HCT116 (cell line): ENCODE results near the gene SMIM24. TPM values are rescaled to one million over a fixed set of nuclear protein-coding genes. Genes with fewer than 3 reads are reported as not detected.

Source experiments
- ATAC-seq: fragments of 200-7000 bp; cut with Tn5 transposase; 2 replicates; pipeline ENCODE4 v1.9.1; 2020; ENCODE audit warnings: mild to moderate bottlenecking, moderate library complexity
- BruUV-seq: library from RNA; stranded (reverse); fragments of 400-500 nt; replicated peaks from 2 replicates; lab custom pipeline; 2021; lab: Mats Ljungman, UMichigan
- CTCF ChIA-PET: fragments of 300-600 bp; sonication (Branson Sonifier 250); formaldehyde crosslinking; loops from one replicate; lab custom pipeline; 2021; ENCODE audit warnings: antibody characterized with exemption; lab: Charles Lee
- POLR2A ChIA-PET: fragments of 300-600, 350-600 bp; sonication (Branson Sonifier 250); formaldehyde crosslinking; loops from one replicate; lab custom pipeline; 2021; ENCODE audit warnings: antibody characterized with exemption; lab: Charles Lee
- RAD21 ChIA-PET, 2 experiments: fragments of 300-600 bp; sonication (Branson Sonifier 250); formaldehyde crosslinking; loops; one replicate each; lab custom pipeline; 2023; ENCODE audit warnings: low total read pairs in 2 of 2; ENCODE audit not compliant: uncharacterized antibody in 2 of 2, unreplicated experiment in 2 of 2, low non-redundant PET in 1 of 2; lab: Charles Lee
- DNase-seq: peaks from one replicate; pipeline ENCODE4 v3.0.0-alpha.2; 2010; ENCODE audit warnings: low read depth, low spot score
- H2AFZ ChIP-seq: fragments of 200-600 bp; shearing (Covaris generic), sonication (generic); 2 replicates; pipeline ENCODE4 v1.6.1; 2017; ENCODE audit warnings: low read depth, mixed run types, mixed read lengths, antibody characterized with exemption, low read length; ENCODE audit not compliant: poor library complexity, severe bottlenecking
- H3K27ac ChIP-seq: 2 replicates; pipeline ENCODE4 v1.5.1; 2012; ENCODE audit warnings: low read depth, low read length
- H3K27me3 ChIP-seq: fragments of 200-600 bp; sonication (generic); 2 replicates; pipeline ENCODE4 v1.6.1; 2016; ENCODE audit warnings: mixed run types, low read length, mixed read lengths; ENCODE audit not compliant: insufficient read depth
- H3K36me3 ChIP-seq, 2 experiments: fragments of 200-500 bp in 1 of 2; fragments of 200-600 bp in 1 of 2; sonication (Bioruptor generic) in 1 of 2; sonication (generic) in 1 of 2; 2 replicates each; pipeline versions ENCODE4 v1.5.1 to v1.6.1; 2014 to 2016; ENCODE audit warnings: low read length in 2 of 2, inconsistent platforms in 1 of 2, mixed read lengths in 1 of 2, mixed run types in 1 of 2; ENCODE audit not compliant: insufficient read depth in 2 of 2, control insufficient read depth in 1 of 2
- H3K4me1 ChIP-seq, 2 experiments: fragments of 200-600 bp in 1 of 2; sonication (generic) in 1 of 2; 2 replicates each; pipeline versions ENCODE4 v1.5.1 to v1.6.1; 2012 to 2017; ENCODE audit warnings: low read length in 2 of 2, inconsistent platforms in 1 of 2, mild to moderate bottlenecking in 1 of 2, mixed read lengths in 1 of 2, mixed run types in 1 of 2, moderate library complexity in 1 of 2; ENCODE audit not compliant: insufficient read depth in 2 of 2, control insufficient read depth in 1 of 2
- H3K4me2 ChIP-seq: fragments of 200-600 bp; sonication (generic); 2 replicates; pipeline ENCODE4 v1.6.1; 2017; ENCODE audit warnings: mixed run types, low read length, mixed read lengths
- H3K4me3 ChIP-seq, 2 experiments: fragments of 200-600 bp in 1 of 2; sonication (generic) in 1 of 2; replicated peaks in 1 of 2; 2 replicates each; pipeline ENCODE4 v1.5.1; 2011 to 2016; ENCODE audit warnings: low read length in 2 of 2, control low read depth in 1 of 2, low read depth in 1 of 2, mild to moderate bottlenecking in 1 of 2, mixed read lengths in 1 of 2, mixed run types in 1 of 2
- H3K79me2 ChIP-seq: fragments of 200-600 bp; sonication (generic); 2 replicates; pipeline ENCODE4 v1.6.1; 2017; ENCODE audit warnings: mild to moderate bottlenecking, mixed run types, low read length, moderate library complexity, mixed read lengths; ENCODE audit not compliant: insufficient read depth
- H3K9ac ChIP-seq: fragments of 200-600 bp; sonication (generic); 2 replicates; pipeline ENCODE4 v1.6.1; 2016; ENCODE audit warnings: low read length, mixed read lengths
- H3K9me2 ChIP-seq: fragments of 200-600 bp; sonication (generic), shearing (Covaris generic); 2 replicates; pipeline ENCODE4 v1.6.1; 2017; ENCODE audit warnings: mixed run types, mild to moderate bottlenecking, moderate library complexity; ENCODE audit not compliant: insufficient read depth
- H3K9me3 ChIP-seq, 2 experiments: fragments of 200-500 bp in 1 of 2; fragments of 200-600 bp in 1 of 2; sonication (Bioruptor generic) in 1 of 2; sonication (generic) in 1 of 2; 2 replicates each; pipeline ENCODE4 v1.6.1; 2014 to 2017; ENCODE audit warnings: low read length in 2 of 2, mixed read lengths in 2 of 2, inconsistent platforms in 1 of 2, low read depth in 1 of 2, mild to moderate bottlenecking in 1 of 2, mixed run types in 1 of 2, moderate library complexity in 1 of 2; ENCODE audit not compliant: control insufficient read depth in 1 of 2, insufficient read depth in 1 of 2
- H4K20me1 ChIP-seq: fragments of 200-600 bp; sonication (generic), shearing (Covaris generic); 2 replicates; pipeline ENCODE4 v1.6.1; 2017; ENCODE audit warnings: mixed run types, mild to moderate bottlenecking, moderate library complexity; ENCODE audit not compliant: insufficient read depth
- CBX3 ChIP-seq: IDR thresholded peaks from 2 replicates; pipeline ENCODE4 v1.6.1; 2012; ENCODE audit warnings: low read depth
- EGR1 ChIP-seq: IDR thresholded peaks from 2 replicates; pipeline ENCODE4 v1.6.1; 2012; ENCODE audit warnings: low read depth
- ELF1 ChIP-seq: IDR thresholded peaks from 2 replicates; pipeline ENCODE4 v1.6.1; 2012; ENCODE audit warnings: low read depth, borderline replicate concordance
- EZH2 ChIP-seq: fragments of 200-600 bp; sonication (generic); IDR thresholded peaks from 2 replicates; pipeline ENCODE4 v1.6.1; 2017; ENCODE audit warnings: antibody characterized with exemption, mixed run types
- JUND ChIP-seq: IDR thresholded peaks from 2 replicates; pipeline ENCODE4 v1.6.1; 2012
- MAX ChIP-seq: IDR thresholded peaks from 2 replicates; pipeline ENCODE4 v1.6.1; 2012
- POLR2A ChIP-seq: IDR thresholded peaks from 2 replicates; pipeline ENCODE4 v1.7.0; 2011; ENCODE audit warnings: borderline replicate concordance; ENCODE audit not compliant: insufficient read depth, insufficient read length; ENCODE audit errors: extremely low read depth
- POLR2AphosphoS5 ChIP-seq: IDR thresholded peaks from 2 replicates; pipeline ENCODE4 v1.6.1; 2011; ENCODE audit warnings: mild to moderate bottlenecking, low read depth, low read length, moderate library complexity
- RAD21 ChIP-seq: IDR thresholded peaks from 2 replicates; pipeline ENCODE4 v1.6.1; 2012; ENCODE audit warnings: low read depth, mild to moderate bottlenecking
- REST ChIP-seq: IDR thresholded peaks from 2 replicates; pipeline ENCODE4 v1.6.1; 2012; ENCODE audit warnings: low read depth
- SP1 ChIP-seq: IDR thresholded peaks from 2 replicates; pipeline ENCODE4 v1.6.1; 2012; ENCODE audit warnings: low read depth
- SRF ChIP-seq: IDR thresholded peaks from 2 replicates; pipeline ENCODE4 v1.6.1; 2012; ENCODE audit warnings: low read depth
- ZFX ChIP-seq: fragments of 450-650 bp; IDR thresholded peaks from 2 replicates; pipeline ENCODE4 v1.6.1; 2017
- ZNF274 ChIP-seq: fragments of 200-500 bp; sonication (Bioruptor generic); IDR thresholded peaks from 2 replicates; pipeline ENCODE4 v1.6.1; 2014; ENCODE audit warnings: mild to moderate bottlenecking, low read depth, low read length, inconsistent platforms
- intact Hi-C: fragments of 100-400 bp; cut with micrococcal nuclease; formaldehyde crosslinking; loops from 2 replicates; pipeline ENCODE4 v1.10.0; 2022
- total RNA-seq: library from RNA; stranded (reverse); gene quantifications from one replicate; pipeline ENCODE4 v1.2.1, GENCODE V29; 2021; ENCODE audit not compliant: unreplicated experiment
- TF ChIP-seq, protein P1 (sequence below): IDR thresholded peaks from 2 replicates; pipeline ENCODE4 v1.6.1; 2011; ENCODE audit warnings: mild to moderate bottlenecking, low read length, moderate library complexity; ENCODE audit not compliant: insufficient replicate concordance; ENCODE audit errors: extremely low read depth
- TF ChIP-seq, protein P2 (sequence below): IDR thresholded peaks from 2 replicates; pipeline ENCODE4 v1.6.1; 2012

Gene SMIM24
- total RNA-seq, 1 experiment from 2014 or later, result not detected

DNA sequence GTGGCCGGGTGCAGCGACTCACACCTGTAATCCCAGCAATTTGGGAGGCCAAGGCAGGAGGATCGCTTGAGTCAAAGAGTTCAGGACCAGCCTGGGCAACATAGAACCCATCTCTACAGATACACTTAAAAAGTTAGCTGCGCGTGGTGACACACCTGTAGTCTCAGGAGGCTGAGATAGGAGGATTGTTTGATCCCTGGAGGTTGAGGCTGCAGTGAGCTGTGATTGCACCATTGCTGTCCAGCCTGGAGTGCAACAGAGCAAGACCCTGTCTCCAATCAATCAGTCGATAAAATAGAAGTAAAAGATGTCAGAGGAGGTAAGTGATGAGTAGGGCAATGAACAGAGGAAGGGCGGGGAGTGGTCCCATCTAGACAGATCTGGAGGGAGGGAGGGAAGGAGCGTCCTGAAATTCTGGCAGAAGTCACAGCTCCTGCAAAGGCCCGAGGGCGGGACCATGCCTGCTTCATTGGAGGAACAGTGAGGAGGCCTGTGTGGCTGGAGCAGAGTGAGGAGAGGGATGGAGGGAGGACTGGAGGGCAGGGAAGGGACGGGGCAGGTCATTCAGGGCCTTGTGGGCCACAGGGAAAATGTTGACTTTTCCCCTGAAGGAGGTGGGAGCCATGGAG lies 9.7 kb downstream of the SMIM24 start:
- Histone ChIP-seq H3K4me1 (no peaks in the 10 kb centered on the region), H3K36me3 (no peaks in the 10 kb centered on the region), H3K27ac (no peak overlapping the region), H3K9me3 (no peaks in the 10 kb centered on the region; a peak in 1 of 4 replicates), H3K9me2 (no peaks in the 10 kb centered on the region), H3K4me3 (no peak overlapping the region), H3K79me2 (no peaks in the 10 kb centered on the region), H3K27me3 (peaks cover 9% of the 10 kb centered on the region; the same call in 1 of the 2 replicates), H3K9ac (no peak overlapping the region), H3K4me2 (no peak overlapping the region), H4K20me1 (no peaks in the 10 kb centered on the region), H2AFZ (no peak overlapping the region)
- no TSS peak for BruUV-seq
- intact Hi-C loops, result no loop called here
- no peak for ATAC-seq
- RAD21 ChIA-PET, result interaction anchor here in 1 of 2 experiments (0.6 kb wide), 1 partner anchor 70 kb away, joined by 6 read pairs; no protein-coding TSS in a partner anchor
- DNase-seq, result no peak
- TF ChIP-seq EZH2, result no peak
- TF ChIP-seq, protein P1, sequence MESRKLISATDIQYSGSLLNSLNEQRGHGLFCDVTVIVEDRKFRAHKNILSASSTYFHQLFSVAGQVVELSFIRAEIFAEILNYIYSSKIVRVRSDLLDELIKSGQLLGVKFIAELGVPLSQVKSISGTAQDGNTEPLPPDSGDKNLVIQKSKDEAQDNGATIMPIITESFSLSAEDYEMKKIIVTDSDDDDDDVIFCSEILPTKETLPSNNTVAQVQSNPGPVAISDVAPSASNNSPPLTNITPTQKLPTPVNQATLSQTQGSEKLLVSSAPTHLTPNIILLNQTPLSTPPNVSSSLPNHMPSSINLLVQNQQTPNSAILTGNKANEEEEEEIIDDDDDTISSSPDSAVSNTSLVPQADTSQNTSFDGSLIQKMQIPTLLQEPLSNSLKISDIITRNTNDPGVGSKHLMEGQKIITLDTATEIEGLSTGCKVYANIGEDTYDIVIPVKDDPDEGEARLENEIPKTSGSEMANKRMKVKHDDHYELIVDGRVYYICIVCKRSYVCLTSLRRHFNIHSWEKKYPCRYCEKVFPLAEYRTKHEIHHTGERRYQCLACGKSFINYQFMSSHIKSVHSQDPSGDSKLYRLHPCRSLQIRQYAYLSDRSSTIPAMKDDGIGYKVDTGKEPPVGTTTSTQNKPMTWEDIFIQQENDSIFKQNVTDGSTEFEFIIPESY, result no peak
- no peak for TF ChIP-seq POLR2A
- no peak for TF ChIP-seq RAD21
- TF ChIP-seq CBX3, result no peak
- TF ChIP-seq ZNF274, result no peak
- TF ChIP-seq JUND, result no peak
- no peak for TF ChIP-seq ZFX
- TF ChIP-seq MAX, result no peak
- no peak for TF ChIP-seq EGR1
- no peak for TF ChIP-seq SRF
- TF ChIP-seq POLR2AphosphoS5, result no peak
- no peak for TF ChIP-seq ELF1
- TF ChIP-seq, protein P2, sequence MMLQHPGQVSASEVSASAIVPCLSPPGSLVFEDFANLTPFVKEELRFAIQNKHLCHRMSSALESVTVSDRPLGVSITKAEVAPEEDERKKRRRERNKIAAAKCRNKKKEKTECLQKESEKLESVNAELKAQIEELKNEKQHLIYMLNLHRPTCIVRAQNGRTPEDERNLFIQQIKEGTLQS, result no peak
- no peak for TF ChIP-seq SP1
- TF ChIP-seq REST, result no peak
- CTCF ChIA-PET, result interaction anchor here (1.1 to 3.0 kb wide), 5 partner anchors 41 to 165 kb away, joined by 3 to 18 read pairs (median 4); no protein-coding TSS in a partner anchor
- POLR2A ChIA-PET, result no interaction called here
